Mammary epithelial cell (primary cell): Measurements from ENCODE around the gene ATXN7L1.

Experiments used
- CTCF ChIP-seq, 2 donors: IDR thresholded peaks in 1 of 2; conservative IDR thresholded peaks in 1 of 2; 2 replicates each; pipeline ENCODE4 v1.5.1; 2011 to 2012; ENCODE audit warnings: inconsistent platforms in 2 of 2, low read length in 2 of 2, mild to moderate bottlenecking in 2 of 2, control low read depth in 1 of 2, low read depth in 1 of 2; ENCODE audit not compliant: insufficient read depth in 1 of 2; ENCODE audit errors: extremely low read depth in 1 of 2
- EZH2 ChIP-seq: IDR thresholded peaks from 2 replicates; pipeline ENCODE4 v1.6.1; 2012; ENCODE audit warnings: low read length, inconsistent platforms, borderline replicate concordance

GRCh38 chr7:105788816-105789349 is 87.5 kb downstream of the ATXN7L1 start:
- no peak for TF ChIP-seq CTCF (conservative IDR thresholded peaks at IDR 0.05 in 1 of 2, IDR thresholded peaks at IDR 0.05 in 1 of 2; ENCODE audit: extremely low read depth in 1 of 2, insufficient read depth in 1 of 2, low read depth in 1 of 2, low read length in 2 of 2)
- no peak for TF ChIP-seq EZH2
